H9 (cell line): ENCODE results near the gene EDNRB. TPM values are rescaled to one million over a fixed set of nuclear protein-coding genes. Genes with fewer than 3 reads are reported as not detected.

Experiments used
- DNase-seq: peaks from one replicate; pipeline ENCODE4 v3.0.0-alpha.2; 2017
- H2AFZ ChIP-seq: one replicate; pipeline ENCODE4 v1.6.1; 2013; ENCODE audit warnings: mild to moderate bottlenecking, low read length, control low read depth, moderate library complexity
- H2AK5ac ChIP-seq: 2 replicates; pipeline ENCODE4 v1.6.1; 2013; ENCODE audit warnings: low read length, control low read depth, mixed read lengths; ENCODE audit not compliant: insufficient read length
- H2BK120ac ChIP-seq: one replicate; pipeline ENCODE4 v1.6.1; 2013; ENCODE audit warnings: low read depth, mild to moderate bottlenecking, low read length, control low read depth, inconsistent platforms; ENCODE audit not compliant: poor library complexity, severe bottlenecking
- H2BK12ac ChIP-seq: 2 replicates; pipeline ENCODE4 v1.6.1; 2013; ENCODE audit warnings: low read length, control low read depth, mixed read lengths, low read depth; ENCODE audit not compliant: insufficient read length
- H2BK15ac ChIP-seq: 2 replicates; pipeline ENCODE4 v1.6.1; 2013; ENCODE audit warnings: low read depth, low read length, control low read depth
- H2BK20ac ChIP-seq: one replicate; pipeline ENCODE4 v1.6.1; 2013; ENCODE audit warnings: low read depth, mild to moderate bottlenecking, low read length, control low read depth, inconsistent platforms; ENCODE audit not compliant: poor library complexity, severe bottlenecking
- H2BK5ac ChIP-seq: 2 replicates; pipeline ENCODE4 v1.6.1; 2013; ENCODE audit warnings: low read length, control low read depth, mixed read lengths; ENCODE audit not compliant: insufficient read length
- H3K14ac ChIP-seq: 2 replicates; pipeline ENCODE4 v1.6.1; 2013; ENCODE audit warnings: low read length, control low read depth; ENCODE audit not compliant: insufficient read depth
- H3K18ac ChIP-seq: 2 replicates; pipeline ENCODE4 v1.6.1; 2013; ENCODE audit warnings: low read depth, mild to moderate bottlenecking, mixed read lengths, low read length, control low read depth; ENCODE audit not compliant: insufficient read length
- H3K23ac ChIP-seq: 2 replicates; pipeline ENCODE4 v1.6.1; 2013; ENCODE audit warnings: low read length, control low read depth, mixed read lengths, low read depth; ENCODE audit not compliant: insufficient read length
- H3K23me2 ChIP-seq: 2 replicates; pipeline ENCODE4 v1.6.1; 2013; ENCODE audit warnings: low read depth, mild to moderate bottlenecking, mixed read lengths, low read length, control low read depth; ENCODE audit not compliant: insufficient read length, poor library complexity, severe bottlenecking
- H3K27ac ChIP-seq: 2 replicates; pipeline ENCODE4 v1.5.1; 2013; ENCODE audit warnings: low read length, control low read depth, mixed read lengths, low read depth; ENCODE audit not compliant: insufficient read length
- H3K27me3 ChIP-seq: 2 replicates; pipeline ENCODE4 v1.6.1; 2013; ENCODE audit warnings: low read length, control low read depth, inconsistent platforms; ENCODE audit not compliant: insufficient read depth
- H3K4ac ChIP-seq: 2 replicates; pipeline ENCODE4 v1.6.1; 2013; ENCODE audit warnings: low read depth, mild to moderate bottlenecking, control low read depth, inconsistent platforms, low read length, moderate library complexity
- H3K4me1 ChIP-seq: 2 replicates; pipeline ENCODE4 v1.6.1; 2013; ENCODE audit warnings: low read length, control low read depth, inconsistent platforms; ENCODE audit not compliant: insufficient read depth
- H3K4me2 ChIP-seq: 2 replicates; pipeline ENCODE4 v1.6.1; 2013; ENCODE audit warnings: low read length, control low read depth, mixed read lengths; ENCODE audit not compliant: insufficient read length, insufficient read depth
- H3K56ac ChIP-seq: 2 replicates; pipeline ENCODE4 v1.6.1; 2013; ENCODE audit warnings: low read depth, mild to moderate bottlenecking, mixed read lengths, low read length, control low read depth; ENCODE audit not compliant: insufficient read length
- H3K79me1 ChIP-seq: 2 replicates; pipeline ENCODE4 v1.6.1; 2013; ENCODE audit warnings: low read depth, mild to moderate bottlenecking, moderate library complexity, low read length, control low read depth, inconsistent platforms; ENCODE audit not compliant: insufficient read depth, poor library complexity, severe bottlenecking
- H3K79me2 ChIP-seq: 2 replicates; pipeline ENCODE4 v1.6.1; 2013; ENCODE audit warnings: low read length, control low read depth, inconsistent platforms; ENCODE audit not compliant: insufficient read depth
- H3K9ac ChIP-seq: 2 replicates; pipeline ENCODE4 v1.6.1; 2013; ENCODE audit warnings: low read length, control low read depth, mixed read lengths; ENCODE audit not compliant: insufficient read length; ENCODE audit errors: extremely low read depth
- H3K9me3 ChIP-seq: one replicate; pipeline ENCODE4 v1.6.1; 2013; ENCODE audit warnings: low read depth, low read length, inconsistent platforms; ENCODE audit not compliant: control insufficient read depth
- H3T11ph ChIP-seq: one replicate; pipeline ENCODE4 v1.6.1; 2013; ENCODE audit warnings: mild to moderate bottlenecking, low read length, control low read depth, inconsistent platforms
- H4K20me1 ChIP-seq: one replicate; pipeline ENCODE4 v1.6.1; 2013; ENCODE audit not compliant: control insufficient read depth, insufficient read length, insufficient read depth
- H4K5ac ChIP-seq: 2 replicates; pipeline ENCODE4 v1.6.1; 2013; ENCODE audit warnings: low read depth, mild to moderate bottlenecking, mixed read lengths, low read length, control low read depth; ENCODE audit not compliant: insufficient read length
- H4K8ac ChIP-seq: replicated peaks from 2 replicates; pipeline ENCODE4 v1.6.1; 2013; ENCODE audit warnings: low read length, control low read depth, mixed read lengths, low read depth; ENCODE audit not compliant: insufficient read length
- H4K91ac ChIP-seq: 2 replicates; pipeline ENCODE4 v1.6.1; 2013; ENCODE audit warnings: low read depth, mild to moderate bottlenecking, moderate library complexity, mixed read lengths, low read length, control low read depth; ENCODE audit not compliant: insufficient read length
- H3K27ac Mint-ChIP-seq, 3 experiments: 2 replicates in 2 of 3; 3 replicates in 1 of 3; pipeline ENCODE4 v1.8.0; 2020 to 2021; ENCODE audit warnings: mixed read lengths in 3 of 3, mild to moderate bottlenecking in 1 of 3, moderate library complexity in 1 of 3
- H3K27me3 Mint-ChIP-seq: 2 replicates; pipeline ENCODE4 v1.8.0; 2021; ENCODE audit warnings: low read depth, mild to moderate bottlenecking, moderate library complexity, mixed read lengths
- H3K36me3 Mint-ChIP-seq, 3 experiments: 2 replicates in 2 of 3; 3 replicates in 1 of 3; pipeline ENCODE4 v1.8.0; 2020 to 2021; ENCODE audit warnings: low read depth in 3 of 3, mixed read lengths in 3 of 3; ENCODE audit not compliant: insufficient read depth in 1 of 3
- H3K4me1 Mint-ChIP-seq, 2 experiments: 2 replicates each; pipeline ENCODE4 v1.8.0; 2020; ENCODE audit warnings: mixed read lengths in 2 of 2
- H3K4me3 Mint-ChIP-seq, 2 experiments: 2 replicates in 1 of 2; 3 replicates in 1 of 2; pipeline ENCODE4 v1.8.0; 2020 to 2021; ENCODE audit warnings: mild to moderate bottlenecking in 2 of 2, mixed read lengths in 2 of 2, moderate library complexity in 1 of 2
- H3K9me3 Mint-ChIP-seq, 2 experiments: 2 replicates in 1 of 2; 3 replicates in 1 of 2; pipeline ENCODE4 v1.8.0; 2020; ENCODE audit warnings: mild to moderate bottlenecking in 2 of 2, mixed read lengths in 2 of 2, moderate library complexity in 1 of 2
- WGBS: extraction: QIAGEN DNeasy Blood & Tissue Kit; methylation state at CpG from one replicate; pipeline ENCODE4 v1.1.7; 2013; ENCODE audit warnings: missing lambda C conversion rate, low lambda C conversion rate, mixed read lengths; ENCODE audit not compliant: insufficient read length; ENCODE audit errors: extremely low coverage; 5-methylcytosine and 5-hydroxymethylcytosine counted together
- total RNA-seq: library from RNA; stranded (reverse); gene quantifications from 2 replicates; pipeline ENCODE4 v1.2.1, GENCODE V29; 2021
- TF ChIP-seq, protein P1 (sequence below): fragments of 200-600 bp; sonication (generic); conservative IDR thresholded peaks from 3 replicates; pipeline ENCODE4 v1.8.0; 2021; ENCODE audit warnings: antibody characterized with exemption, mild to moderate bottlenecking

The EDNRB gene
- total RNA-seq, 1 experiment from 2014 or later: 6.6 TPM

DNA sequence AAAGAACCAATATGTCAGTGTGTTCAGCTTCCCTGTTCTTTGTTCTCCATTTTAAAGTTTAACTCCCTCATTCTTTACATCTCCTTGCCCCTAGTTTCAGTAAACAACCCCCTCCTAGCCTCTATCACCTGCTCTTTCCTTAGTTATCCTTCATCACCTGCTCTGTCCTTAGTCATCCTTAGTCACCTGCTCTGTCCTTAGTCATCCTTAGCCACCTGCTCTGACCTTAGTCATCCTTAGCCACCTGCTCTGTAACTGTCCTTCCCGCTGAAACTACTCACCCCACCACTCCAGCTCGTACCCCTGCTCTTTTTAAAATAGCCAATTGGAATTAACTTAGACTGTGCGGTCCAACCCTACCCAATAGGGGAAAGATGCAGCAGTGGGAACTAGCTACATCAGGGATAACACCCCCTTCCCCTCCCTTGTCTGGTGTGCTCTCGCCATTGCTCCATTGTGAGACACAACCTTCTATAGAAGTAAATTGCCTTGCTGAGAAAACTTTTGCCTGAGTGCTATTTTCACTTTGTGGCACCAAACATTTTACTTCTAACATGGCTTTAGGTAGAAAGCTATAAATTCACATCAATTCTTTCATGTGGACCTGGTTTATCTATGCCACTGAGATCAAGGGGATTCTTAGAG lies 16.2 kb downstream of the EDNRB start:
- H3K4me2 ChIP-seq: no peak overlapping the region
- no peak overlapping the region for H3K27ac Mint-ChIP-seq
- H3K56ac ChIP-seq: no peak overlapping the region
- H2BK120ac ChIP-seq: no peak overlapping the region
- no peak overlapping the region for H2BK12ac ChIP-seq
- no peak overlapping the region for H4K8ac ChIP-seq
- no peak overlapping the region for H3K9ac ChIP-seq
- no peak overlapping the region for H2BK5ac ChIP-seq
- no peak overlapping the region for H3K23ac ChIP-seq
- H3K9me3 ChIP-seq: no peaks in the 10 kb centered on the region
- H4K5ac ChIP-seq: no peak overlapping the region
- no peak overlapping the region for H3K4ac ChIP-seq
- DNase-seq: no peak
- TF ChIP-seq, protein P1, sequence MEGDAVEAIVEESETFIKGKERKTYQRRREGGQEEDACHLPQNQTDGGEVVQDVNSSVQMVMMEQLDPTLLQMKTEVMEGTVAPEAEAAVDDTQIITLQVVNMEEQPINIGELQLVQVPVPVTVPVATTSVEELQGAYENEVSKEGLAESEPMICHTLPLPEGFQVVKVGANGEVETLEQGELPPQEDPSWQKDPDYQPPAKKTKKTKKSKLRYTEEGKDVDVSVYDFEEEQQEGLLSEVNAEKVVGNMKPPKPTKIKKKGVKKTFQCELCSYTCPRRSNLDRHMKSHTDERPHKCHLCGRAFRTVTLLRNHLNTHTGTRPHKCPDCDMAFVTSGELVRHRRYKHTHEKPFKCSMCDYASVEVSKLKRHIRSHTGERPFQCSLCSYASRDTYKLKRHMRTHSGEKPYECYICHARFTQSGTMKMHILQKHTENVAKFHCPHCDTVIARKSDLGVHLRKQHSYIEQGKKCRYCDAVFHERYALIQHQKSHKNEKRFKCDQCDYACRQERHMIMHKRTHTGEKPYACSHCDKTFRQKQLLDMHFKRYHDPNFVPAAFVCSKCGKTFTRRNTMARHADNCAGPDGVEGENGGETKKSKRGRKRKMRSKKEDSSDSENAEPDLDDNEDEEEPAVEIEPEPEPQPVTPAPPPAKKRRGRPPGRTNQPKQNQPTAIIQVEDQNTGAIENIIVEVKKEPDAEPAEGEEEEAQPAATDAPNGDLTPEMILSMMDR: no peak
- no peak overlapping the region for H3K14ac ChIP-seq
- peaks cover 4 to 18% of the 10 kb centered on the region in 2 experiments; a peak in 4 of 5 replicates for H3K9me3 Mint-ChIP-seq
- peaks cover 3 to 4% of the 10 kb centered on the region in 2 experiments; a peak in 2 of 4 replicates for H3K4me1 Mint-ChIP-seq
- no peaks in the 10 kb centered on the region for H3K27me3 ChIP-seq
- no peaks in the 10 kb centered on the region for H3K79me1 ChIP-seq
- no peak overlapping the region for H3K27ac ChIP-seq
- H2BK20ac ChIP-seq: no peak overlapping the region
- no peak overlapping the region for H2AFZ ChIP-seq
- H3K23me2 ChIP-seq: no peaks in the 10 kb centered on the region
- H3T11ph ChIP-seq: no peak overlapping the region
- no peak overlapping the region for H3K4me3 Mint-ChIP-seq
- H4K91ac ChIP-seq: no peak overlapping the region
- WGBS: no CpG with 5 or more reads among the region's 4 CpGs
- no peaks in the 10 kb centered on the region for H3K4me1 ChIP-seq
- peaks cover 2% of the 10 kb centered on the region; the same call in 1 of the 2 replicates for H3K79me2 ChIP-seq
- no peaks in the 10 kb centered on the region for H4K20me1 ChIP-seq
- no peaks in the 10 kb centered on the region for H3K27me3 Mint-ChIP-seq
- no peak overlapping the region for H2AK5ac ChIP-seq
- no peak overlapping the region for H3K18ac ChIP-seq
- H2BK15ac ChIP-seq: no peak overlapping the region
- H3K36me3 Mint-ChIP-seq: peaks cover 8 to 12% (median 10%) of the 10 kb centered on the region in 3 experiments
